Right atrium auricular region (tissue), 2 donors: ENCODE results near the gene SCNN1A. TPM values are rescaled to one million over a fixed set of nuclear protein-coding genes. Genes with fewer than 3 reads are reported as not detected.
A peak's percentile ranks its signal among the peaks of the same experiment; 100 is the strongest.

Experiments
- DNase-seq: peaks from one replicate; pipeline ENCODE4 v3.0.0-alpha.2; 2019; ENCODE audit warnings: low spot score
- H3K27ac ChIP-seq, 2 donors: fragments of 200-600 bp; sonication (generic); 1 replicate in 1 of 2; 2 replicates in 1 of 2; pipeline ENCODE4 v1.5.1; 2016 to 2019
- H3K27me3 ChIP-seq, 2 donors: fragments of 200-600 bp; sonication (generic); one replicate each; pipeline versions ENCODE4 v1.5.1 to v1.6.0; 2017 to 2019
- H3K36me3 ChIP-seq: fragments of 200-600 bp; sonication (generic); one replicate; pipeline ENCODE4 v1.5.1; 2016
- H3K4me1 ChIP-seq, 2 donors: fragments of 200-600 bp; sonication (generic); one replicate each; pipeline versions ENCODE4 v1.5.1 to v1.6.0; 2017 to 2019
- H3K4me3 ChIP-seq, 2 donors: fragments of 200-600 bp; sonication (generic); 1 replicate in 1 of 2; 2 replicates in 1 of 2; pipeline ENCODE4 v1.5.1; 2017 to 2019; ENCODE audit warnings: mild to moderate bottlenecking in 1 of 2, moderate library complexity in 1 of 2
- H3K9me3 ChIP-seq, 2 donors: fragments of 200-600 bp; sonication (generic); one replicate each; pipeline ENCODE4 v1.5.1; 2019
- CTCF ChIP-seq, 2 donors: fragments of 200-600 bp; sonication (generic); IDR thresholded peaks; one replicate each; pipeline ENCODE4 v1.5.1; 2019; ENCODE audit warnings: antibody characterized with exemption in 2 of 2
- total RNA-seq, 2 donors: library from RNA; depleted of rRNA; stranded (reverse); fragments of >200 nt; gene quantifications; one replicate each; pipeline ENCODE4 v1.1.0, GENCODE V29; 2016

SCNN1A gene
- total RNA-seq, 2 donors from 2014 or later: 2.7 to 18.7 TPM

GRCh38 chr12:6332459-6332858 is 42.9 kb downstream of the SCNN1A start:
- H3K36me3 ChIP-seq: peaks cover 68% of the 10 kb centered on the region

GRCh38 chr12:6330999-6331714 is 44.2 kb downstream of the SCNN1A start:
- Histone ChIP-seq H3K4me1 (peaks cover 0 to 59% of the 10 kb centered on the region in 2 donors), H3K27ac (no peak overlapping the region), H3K27me3 (no peaks in the 10 kb centered on the region), H3K9me3 (no peaks in the 10 kb centered on the region), H3K36me3 (peaks cover 68% of the 10 kb centered on the region), H3K4me3 (no peak overlapping the region)
- DNase-seq: no peak
- TF ChIP-seq CTCF (IDR thresholded peaks at IDR 0.05): no peak

More at GRCh38 chr12:6332459-6332858, 42.9 kb downstream of the SCNN1A start:
- Histone ChIP-seq H3K9me3 (no peaks in the 10 kb centered on the region), H3K4me3 (no peak overlapping the region), H3K27ac (peak overlapping the region in 1 of 2 donors; percentile 11), H3K4me1 (peaks cover 0 to 59% of the 10 kb centered on the region in 2 donors), H3K27me3 (no peaks in the 10 kb centered on the region)
- no peak for TF ChIP-seq CTCF (IDR thresholded peaks at IDR 0.05)
- DNase-seq: no peak

- Histone ChIP-seq H3K36me3 (peaks cover 68% of the 10 kb centered on the region), H3K4me3 (no peak overlapping the region), H3K27me3 (no peaks in the 10 kb centered on the region), H3K9me3 (no peaks in the 10 kb centered on the region), H3K27ac (peak overlapping the region in 1 of 2 donors; percentile 42), H3K4me1 (peaks cover 0 to 59% of the 10 kb centered on the region in 2 donors)
- no peak for TF ChIP-seq CTCF (IDR thresholded peaks at IDR 0.05)
- DNase-seq: no peak
These were observed 45.2 kb downstream of the SCNN1A start for GRCh38 chr12:6330192-6330591.

GRCh38 chr12:6329703-6330064 is 45.7 kb downstream of the SCNN1A start:
- H3K27me3 ChIP-seq: no peaks in the 10 kb centered on the region
- no peak for DNase-seq
- no peak for TF ChIP-seq CTCF (IDR thresholded peaks at IDR 0.05)
- H3K4me1 ChIP-seq: peaks cover 0 to 59% of the 10 kb centered on the region in 2 donors
- H3K36me3 ChIP-seq: peaks cover 68% of the 10 kb centered on the region
- no peak overlapping the region for H3K4me3 ChIP-seq
- H3K9me3 ChIP-seq: no peaks in the 10 kb centered on the region
- no peak overlapping the region for H3K27ac ChIP-seq

GRCh38 chr12:6328945-6329702 is 46.2 kb downstream of the SCNN1A start:
- Histone ChIP-seq H3K4me1 (peaks cover 0 to 59% of the 10 kb centered on the region in 2 donors), H3K27me3 (no peaks in the 10 kb centered on the region), H3K27ac (no peak overlapping the region), H3K4me3 (no peak overlapping the region), H3K36me3 (peaks cover 62% of the 10 kb centered on the region), H3K9me3 (no peaks in the 10 kb centered on the region)
- TF ChIP-seq CTCF (IDR thresholded peaks at IDR 0.05): no peak
- no peak for DNase-seq
